Activated CD8-positive, alpha-beta memory T cell treated with anti-CD3 and anti-CD28 coated beads, Interleukin-2, amount 50 U/mL, for 1 hour (primary cell): ENCODE results near the gene STIMATE.
A peak's percentile ranks its signal among the peaks of the same experiment; 100 is the strongest.

ENCODE experiments used
- DNase-seq: peaks from one replicate; pipeline ENCODE4 v3.0.0-alpha.2; 2020; ENCODE audit errors: extremely low read depth

STIMATE gene

GRCh38 chr3:52897130-52898122, at the start of gene STIMATE:
Gene STIMATE (minus strand): TSS chr3:52897548. CDS start chr3:52897450, 98 bp downstream.
- DNase-seq: peak; percentile 62

- no peak for DNase-seq
These were observed 42.3 kb upstream of the STIMATE start for GRCh38 chr3:52939600-52939999.

- peak; percentile 19 for DNase-seq
These were observed 37.5 kb upstream of the STIMATE start for GRCh38 chr3:52934630-52935530.

GRCh38 chr3:52931889-52932288, 34.5 kb upstream of the STIMATE start:
- DNase-seq: no peak

GRCh38 chr3:52931328-52931727, 34.0 kb upstream of the STIMATE start:
- DNase-seq: no peak

- DNase-seq: no peak
These were observed 33.4 kb upstream of the STIMATE start for GRCh38 chr3:52930748-52931147.

- no peak for DNase-seq
These were observed 29.2 kb upstream of the STIMATE start for GRCh38 chr3:52926554-52926953.

GRCh38 chr3:52925405-52926313, 28.3 kb upstream of the STIMATE start:
- no peak for DNase-seq

GRCh38 chr3:52923963-52924362, 26.6 kb upstream of the STIMATE start:
- DNase-seq: no peak

- no peak for DNase-seq
These were observed 23.5 kb upstream of the STIMATE start for GRCh38 chr3:52920841-52921240.

GRCh38 chr3:52917044-52917443, 19.7 kb upstream of the STIMATE start:
- no peak for DNase-seq

GRCh38 chr3:52915294-52915693, 17.9 kb upstream of the STIMATE start:
- no peak for DNase-seq

- no peak for DNase-seq
These were observed 15.8 kb upstream of the STIMATE start for GRCh38 chr3:52912885-52913731.

GRCh38 chr3:52910823-52911222, 13.5 kb upstream of the STIMATE start:
- DNase-seq: no peak

- DNase-seq: no peak
These were observed 10.1 kb upstream of the STIMATE start for GRCh38 chr3:52907497-52907896.

GRCh38 chr3:52904552-52904951, 7.2 kb upstream of the STIMATE start:
- DNase-seq: no peak

- DNase-seq: no peak
These were observed 6.7 kb upstream of the STIMATE start for GRCh38 chr3:52904000-52904399.

GRCh38 chr3:52896613-52897012, 735 bp downstream of the STIMATE start:
- no peak for DNase-seq

GRCh38 chr3:52896151-52896550, 1.2 kb downstream of the STIMATE start:
- DNase-seq: no peak

- DNase-seq: no peak
These were observed 1.9 kb downstream of the STIMATE start for GRCh38 chr3:52895418-52895817.
